Effector memory CD8-positive, alpha-beta T cell (primary cell): ENCODE measurements around the gene RPL32.
A peak's percentile ranks its signal among the peaks of the same experiment; 100 is the strongest.
"Not testable (repeated sequence)": the region's sequence is repeated elsewhere in the genome, so short reads cannot be mapped to it uniquely, and the experiment has no call there.

Source experiments
- ATAC-seq: fragments of 150-1000 bp; cut with Tn5 transposase; replicated peaks from 2 replicates; pipeline ENCODE4 v1.10.0; 2021; ENCODE audit warnings: mild to moderate bottlenecking, moderate library complexity
- DNase-seq, 3 experiments: peaks; one replicate each; pipeline ENCODE4 v3.0.0; 2021
- H3K27ac Mint-ChIP-seq, 2 donors: one replicate each; pipeline ENCODE4 v1.8.0; 2022; ENCODE audit warnings: mild to moderate bottlenecking in 2 of 2, mixed read lengths in 2 of 2, moderate library complexity in 2 of 2
- H3K27me3 Mint-ChIP-seq, 2 donors: one replicate each; pipeline ENCODE4 v1.8.0; 2022; ENCODE audit warnings: mixed read lengths in 2 of 2
- H3K36me3 Mint-ChIP-seq: one replicate; pipeline ENCODE4 v1.8.0; 2022; ENCODE audit warnings: mild to moderate bottlenecking, moderate library complexity, mixed read lengths; ENCODE audit not compliant: insufficient read depth
- H3K4me1 Mint-ChIP-seq, 2 donors: one replicate each; pipeline ENCODE4 v1.8.0; 2022; ENCODE audit warnings: low read depth in 2 of 2, mixed read lengths in 2 of 2
- H3K4me3 Mint-ChIP-seq, 2 donors: one replicate each; pipeline ENCODE4 v1.8.0; 2022; ENCODE audit warnings: mild to moderate bottlenecking in 2 of 2, mixed read lengths in 2 of 2, moderate library complexity in 2 of 2
- H3K9me3 Mint-ChIP-seq, 2 donors: one replicate each; pipeline ENCODE4 v1.8.0; 2022; ENCODE audit warnings: mixed read lengths in 2 of 2

Gene RPL32

GRCh38 chr3:12856626-12857025, 15.3 kb upstream of the RPL32 start:
- peaks cover 5 to 53% of the 10 kb centered on the region in 2 donors for H3K27me3 Mint-ChIP-seq
- no peak for DNase-seq

GRCh38 chr3:12854565-12854964, 13.2 kb upstream of the RPL32 start:
- H3K4me3 Mint-ChIP-seq, result no peak overlapping the region
- ATAC-seq (no peak), DNase-seq (no peak)
- H3K4me1 Mint-ChIP-seq, result no peaks in the 10 kb centered on the region
- H3K36me3 Mint-ChIP-seq, result no peaks in the 10 kb centered on the region
- H3K9me3 Mint-ChIP-seq, result no peaks in the 10 kb centered on the region
- H3K27me3 Mint-ChIP-seq, result peaks cover 12 to 41% of the 10 kb centered on the region in 2 donors
- no peak overlapping the region for H3K27ac Mint-ChIP-seq

More at GRCh38 chr3:12856626-12857025, 15.3 kb upstream of the RPL32 start:
- Mint-ChIP-seq H3K9me3 (no peaks in the 10 kb centered on the region), H3K27ac (no peak overlapping the region), H3K36me3 (no peaks in the 10 kb centered on the region), H3K4me3 (no peak overlapping the region), H3K4me1 (no peaks in the 10 kb centered on the region)
- no peak for ATAC-seq

DNA sequence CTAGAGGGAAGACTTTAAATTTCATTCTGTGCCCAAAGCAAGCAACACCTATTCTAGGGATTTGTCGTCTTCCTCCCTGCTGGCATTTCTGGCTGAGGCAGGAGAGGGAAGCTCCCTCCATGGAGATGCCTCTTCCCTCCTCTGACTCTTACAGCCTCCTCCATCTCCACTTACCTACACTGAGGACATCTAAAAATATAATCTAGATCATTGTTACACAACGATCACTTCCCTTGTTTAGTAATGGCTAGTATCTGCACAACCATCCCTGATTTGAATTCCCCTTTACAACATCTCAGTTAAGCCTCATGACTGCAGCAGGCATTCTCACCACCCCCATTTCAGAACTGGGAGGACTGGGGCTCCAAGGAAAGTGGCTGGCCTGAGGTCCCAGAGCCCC, 12.5 kb upstream of the RPL32 start:
- H3K27ac Mint-ChIP-seq, H3K36me3 Mint-ChIP-seq, H3K4me3 Mint-ChIP-seq, DNase-seq, H3K4me1 Mint-ChIP-seq, ATAC-seq, H3K9me3 Mint-ChIP-seq: not testable (repeated sequence)
- peaks cover 12 to 38% of the 10 kb centered on the region in 2 donors for H3K27me3 Mint-ChIP-seq

DNA sequence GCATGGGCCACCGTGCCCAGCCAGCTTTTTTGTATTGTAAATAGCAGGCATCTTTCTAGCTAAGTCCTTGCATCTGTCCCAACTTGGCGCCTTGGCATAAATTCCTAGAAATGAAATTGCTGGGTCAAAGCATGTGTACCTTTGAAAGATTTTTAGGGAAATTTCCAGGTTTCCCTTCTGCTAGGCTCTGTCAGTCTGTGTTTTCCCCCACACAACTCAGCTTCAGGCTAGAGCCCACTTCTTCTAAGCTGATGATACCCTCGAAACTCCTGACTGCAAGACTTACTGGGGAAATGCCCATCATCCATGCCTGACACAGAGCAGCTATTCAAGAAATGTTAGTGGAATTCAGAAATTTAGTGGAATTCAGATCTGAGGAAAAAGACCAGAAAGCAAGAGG, 10.8 kb upstream of the RPL32 start:
- Mint-ChIP-seq H3K27me3 (peaks cover 12 to 38% of the 10 kb centered on the region in 2 donors), H3K36me3 (no peaks in the 10 kb centered on the region), H3K9me3 (no peaks in the 10 kb centered on the region), H3K27ac (no peak overlapping the region), H3K4me3 (no peak overlapping the region), H3K4me1 (no peaks in the 10 kb centered on the region)
- DNase-seq (no peak), ATAC-seq (no peak)

DNA sequence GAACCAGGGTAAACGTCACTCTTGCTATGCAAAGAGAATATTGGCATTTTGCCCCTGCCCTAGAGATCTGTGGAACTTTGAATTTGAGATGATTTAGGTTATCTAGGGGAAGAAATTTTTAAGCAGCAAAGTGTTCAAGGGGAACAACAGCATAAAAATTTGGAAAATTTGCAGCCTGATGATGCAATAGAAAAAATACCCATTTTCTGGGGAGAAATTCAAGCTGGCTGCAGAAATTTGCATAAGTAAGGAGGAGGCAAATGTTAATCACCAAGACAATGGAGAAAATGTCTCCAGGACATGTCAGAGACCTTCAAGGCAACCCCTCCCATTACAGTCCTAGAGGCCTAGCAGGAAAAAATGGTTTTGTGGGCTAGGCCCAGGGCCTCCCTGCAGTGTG, 4.4 kb upstream of the RPL32 start:
- H3K36me3 Mint-ChIP-seq, result peaks cover 9% of the 10 kb centered on the region
- H3K27ac Mint-ChIP-seq, result no peak overlapping the region
- no peaks in the 10 kb centered on the region for H3K9me3 Mint-ChIP-seq
- no peak overlapping the region for H3K4me3 Mint-ChIP-seq
- peaks cover 2 to 4% of the 10 kb centered on the region in 2 donors for H3K27me3 Mint-ChIP-seq
- no peak for ATAC-seq
- H3K4me1 Mint-ChIP-seq, result peaks cover 1% of the 10 kb centered on the region in 2 donors
- DNase-seq, result no peak

GRCh38 chr3:12842469-12842868, 1.1 kb upstream of the RPL32 start:
- H3K9me3 Mint-ChIP-seq, result no peaks in the 10 kb centered on the region
- DNase-seq (no peak), ATAC-seq (no peak)
- H3K27me3 Mint-ChIP-seq, result no peaks in the 10 kb centered on the region
- H3K4me3 Mint-ChIP-seq, result peak overlapping the region in 1 of 2 donors; percentile 95
- H3K27ac Mint-ChIP-seq, result peak overlapping the region; percentile 99 to 100
- peaks cover 42% of the 10 kb centered on the region for H3K36me3 Mint-ChIP-seq
- peaks cover 32% of the 10 kb centered on the region in 2 donors for H3K4me1 Mint-ChIP-seq

- Mint-ChIP-seq H3K4me1 (peaks cover 34 to 35% of the 10 kb centered on the region in 2 donors), H3K9me3 (no peaks in the 10 kb centered on the region), H3K4me3 (peak overlapping the region; percentile 95 to 96), H3K36me3 (peaks cover 47% of the 10 kb centered on the region), H3K27me3 (no peaks in the 10 kb centered on the region), H3K27ac (peak overlapping the region; percentile 99 to 100)
- ATAC-seq, result no peak
- no peak for DNase-seq
These were observed 584 bp upstream of the RPL32 start for GRCh38 chr3:12841970-12842328.

GRCh38 chr3:12840591-12841148, 695 bp downstream of the RPL32 start:
- H3K36me3 Mint-ChIP-seq, result peaks cover 58% of the 10 kb centered on the region
- no peaks in the 10 kb centered on the region for H3K27me3 Mint-ChIP-seq
- ATAC-seq, result peak; percentile 45

GRCh38 chr3:12840148-12840547, 1.2 kb downstream of the RPL32 start:
- Mint-ChIP-seq H3K36me3 (peaks cover 63% of the 10 kb centered on the region), H3K27ac (peak overlapping the region; percentile 99 to 100), H3K4me3 (peak overlapping the region; percentile 95 to 96), H3K4me1 (peaks cover 34 to 36% of the 10 kb centered on the region in 2 donors)
- ATAC-seq, H3K27me3 Mint-ChIP-seq, DNase-seq, H3K9me3 Mint-ChIP-seq: not testable (repeated sequence)

More at GRCh38 chr3:12840591-12841148, 695 bp downstream of the RPL32 start:
- no peaks in the 10 kb centered on the region for H3K9me3 Mint-ChIP-seq
- peak overlapping the region; percentile 95 to 96 for H3K4me3 Mint-ChIP-seq
- DNase-seq, result no peak
- peaks cover 34 to 36% of the 10 kb centered on the region in 2 donors for H3K4me1 Mint-ChIP-seq
- H3K27ac Mint-ChIP-seq, result peak overlapping the region; percentile 99 to 100

GRCh38 chr3:12839156-12839946, 2.0 kb downstream of the RPL32 start:
- DNase-seq (no peak), ATAC-seq (no peak)
- no peaks in the 10 kb centered on the region for H3K27me3 Mint-ChIP-seq
- peak overlapping the region; percentile 95 to 96 for H3K4me3 Mint-ChIP-seq
- peaks cover 67% of the 10 kb centered on the region for H3K36me3 Mint-ChIP-seq
- H3K4me1 Mint-ChIP-seq, result peaks cover 34 to 36% of the 10 kb centered on the region in 2 donors
- peak overlapping the region; percentile 99 to 100 for H3K27ac Mint-ChIP-seq
- H3K9me3 Mint-ChIP-seq, result no peaks in the 10 kb centered on the region

- H3K4me1 Mint-ChIP-seq, result peaks cover 35 to 36% of the 10 kb centered on the region in 2 donors
- peak overlapping the region; percentile 15 to 95 for H3K4me3 Mint-ChIP-seq
- H3K36me3 Mint-ChIP-seq, result peaks cover 77% of the 10 kb centered on the region
- peak overlapping the region in 1 of 2 donors; percentile 100 for H3K27ac Mint-ChIP-seq
- H3K9me3 Mint-ChIP-seq, result no peaks in the 10 kb centered on the region
- no peaks in the 10 kb centered on the region for H3K27me3 Mint-ChIP-seq
- DNase-seq (no peak), ATAC-seq (no peak)
These were observed 3.0 kb downstream of the RPL32 start for GRCh38 chr3:12838179-12838965.

DNA sequence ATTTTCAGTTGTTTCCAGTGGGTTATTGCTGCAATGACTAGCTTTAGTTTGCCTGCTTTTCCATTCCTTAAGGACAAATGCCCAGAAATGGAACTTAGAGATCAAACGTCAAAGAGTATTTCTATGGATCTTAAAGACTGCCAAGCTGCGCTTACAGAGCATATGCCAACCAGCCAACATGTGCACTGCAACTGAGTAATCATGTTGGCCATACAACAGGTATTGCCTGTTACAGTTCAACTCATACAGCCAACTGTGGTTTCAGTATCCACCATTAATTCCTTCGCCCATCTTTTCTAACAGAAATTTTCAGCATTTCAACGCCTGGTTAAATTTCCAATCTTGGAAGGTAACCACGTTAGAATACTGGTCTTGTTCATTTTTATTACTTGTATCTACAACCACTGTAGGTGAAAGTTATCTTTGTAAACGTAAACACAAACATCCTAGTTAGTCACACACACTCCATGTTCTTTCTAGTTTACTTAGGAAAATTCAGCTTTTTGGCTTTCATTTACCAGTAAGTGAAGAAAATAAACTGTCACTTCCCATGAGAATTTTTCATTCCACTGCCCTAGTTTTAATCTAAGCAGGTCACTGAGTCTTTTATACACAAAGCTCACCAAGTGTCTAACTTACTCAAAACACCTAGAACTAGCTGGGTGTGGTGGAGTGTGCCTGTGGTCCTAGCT, 3.9 kb downstream of the RPL32 start:
- Mint-ChIP-seq H3K9me3 (no peaks in the 10 kb centered on the region), H3K36me3 (peaks cover 81% of the 10 kb centered on the region), H3K4me1 (peaks cover 35 to 36% of the 10 kb centered on the region in 2 donors), H3K4me3 (no peak overlapping the region), H3K27ac (peak overlapping the region in 1 of 2 donors; percentile 100), H3K27me3 (no peaks in the 10 kb centered on the region)
- DNase-seq, result no peak
- ATAC-seq, result no peak

DNA sequence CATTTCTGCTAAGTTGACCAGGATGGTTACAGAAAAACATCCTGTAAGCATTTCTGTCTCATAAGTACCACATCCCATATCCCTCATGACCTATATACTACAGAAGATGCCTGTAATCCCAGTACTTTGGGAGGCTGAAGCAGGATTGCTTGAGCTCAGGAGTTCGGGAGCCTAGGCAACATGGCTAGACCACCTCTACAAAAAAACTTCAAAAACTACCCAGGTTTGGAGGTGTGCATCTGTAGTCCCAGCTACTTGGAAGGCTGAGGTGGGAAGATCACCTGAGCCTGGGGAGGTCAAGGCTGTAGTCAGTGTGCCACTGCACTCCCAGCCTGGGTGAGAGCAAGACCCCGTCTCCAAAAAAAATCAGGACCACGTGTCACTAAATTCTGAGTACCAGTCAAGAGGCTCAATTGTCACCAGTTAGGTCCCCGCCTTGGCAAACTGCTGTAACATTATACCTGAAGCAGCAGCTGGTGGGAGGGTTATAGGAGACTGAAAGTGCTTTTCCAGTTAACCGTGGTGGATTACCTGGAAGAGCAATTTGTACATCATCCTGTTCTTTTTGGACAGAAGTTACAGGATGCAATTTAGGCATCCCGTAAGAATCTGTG, 6.2 kb downstream of the RPL32 start:
- Mint-ChIP-seq H3K9me3 (no peaks in the 10 kb centered on the region), H3K4me3 (no peak overlapping the region), H3K27ac (peak overlapping the region in 1 of 2 donors; percentile 29), H3K27me3 (no peaks in the 10 kb centered on the region), H3K36me3 (peaks cover 80% of the 10 kb centered on the region), H3K4me1 (peaks cover 29% of the 10 kb centered on the region in 2 donors)
- no peak for ATAC-seq
- no peak for DNase-seq
